GM21526 (cell line): ENCODE results near the gene THSD4.
"Not testable (repeated sequence)": the region's sequence is repeated elsewhere in the genome, so short reads cannot be mapped to it uniquely, and the experiment has no call there.

Experiments
- ATAC-seq: cut with Tn5 transposase; IDR thresholded peaks from one replicate; pipeline ENCODE4 v1.9.1; 2021; ENCODE audit warnings: moderate library complexity; ENCODE audit not compliant: unreplicated experiment, low FRiP score

THSD4 gene

DNA sequence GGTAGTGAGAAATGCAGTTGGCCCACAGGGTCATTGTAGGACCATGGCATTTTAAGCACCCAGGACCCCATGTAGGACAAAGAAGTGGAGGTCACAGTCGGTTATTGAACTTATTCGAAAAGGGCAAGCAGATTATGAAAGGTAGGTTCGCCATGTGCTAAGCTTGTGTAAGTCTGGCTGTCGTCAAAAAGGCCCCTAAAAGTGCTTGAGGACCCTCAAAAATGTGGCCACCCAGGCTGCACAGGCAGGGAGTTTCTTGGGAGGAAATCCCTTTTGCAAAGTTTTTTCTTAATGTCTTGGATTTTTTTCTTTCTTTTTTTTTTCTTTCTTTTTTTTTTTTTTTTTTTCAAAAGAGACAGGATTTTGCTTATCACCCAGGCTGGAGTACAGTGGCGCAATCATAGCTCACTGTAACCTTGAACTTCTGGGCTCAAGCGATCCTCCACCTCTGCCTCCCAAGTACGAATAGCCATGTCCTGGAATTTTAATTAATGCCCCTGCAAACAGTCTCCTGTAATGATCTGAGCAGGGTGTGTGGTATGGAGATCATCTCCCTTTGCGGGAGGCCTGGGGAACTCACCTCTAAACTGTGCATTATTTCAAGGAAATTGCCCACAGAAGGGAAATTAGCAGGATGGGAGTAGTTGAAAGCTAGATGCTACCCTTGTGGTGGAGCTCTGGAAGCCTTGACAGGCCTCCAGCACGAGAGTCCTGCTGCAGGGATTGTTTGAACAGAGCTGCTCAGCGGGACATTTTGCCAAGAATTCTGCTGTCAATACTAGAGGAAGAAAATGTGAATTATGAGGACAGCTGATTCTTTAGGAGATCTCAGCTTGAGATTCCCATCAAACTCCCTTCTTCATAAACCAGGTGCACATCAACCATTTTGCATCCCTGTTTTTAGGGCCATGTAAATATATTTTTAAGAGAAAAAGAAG is 28.4 kb downstream of the THSD4 start:
- ATAC-seq: no peak

DNA sequence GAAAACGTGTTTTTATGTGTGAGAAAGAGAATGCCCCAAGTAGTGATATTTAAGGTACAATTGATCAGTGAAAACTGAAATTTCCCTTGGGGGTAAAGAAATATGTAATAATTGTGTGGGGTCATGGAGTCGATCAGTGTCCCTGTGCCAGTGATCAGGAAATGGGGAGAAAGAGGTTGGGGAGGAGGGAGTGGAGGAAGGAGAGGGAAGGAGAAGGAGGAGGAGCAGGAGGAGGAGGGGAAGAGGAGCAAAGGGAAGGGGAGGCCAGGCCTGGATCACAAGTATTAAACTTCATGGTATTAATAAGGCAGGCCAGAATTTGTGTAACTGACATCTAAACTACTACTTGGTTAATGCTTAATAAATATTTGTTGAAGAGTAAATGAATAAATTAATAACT is 30.4 kb downstream of the THSD4 start:
- no peak for ATAC-seq

DNA sequence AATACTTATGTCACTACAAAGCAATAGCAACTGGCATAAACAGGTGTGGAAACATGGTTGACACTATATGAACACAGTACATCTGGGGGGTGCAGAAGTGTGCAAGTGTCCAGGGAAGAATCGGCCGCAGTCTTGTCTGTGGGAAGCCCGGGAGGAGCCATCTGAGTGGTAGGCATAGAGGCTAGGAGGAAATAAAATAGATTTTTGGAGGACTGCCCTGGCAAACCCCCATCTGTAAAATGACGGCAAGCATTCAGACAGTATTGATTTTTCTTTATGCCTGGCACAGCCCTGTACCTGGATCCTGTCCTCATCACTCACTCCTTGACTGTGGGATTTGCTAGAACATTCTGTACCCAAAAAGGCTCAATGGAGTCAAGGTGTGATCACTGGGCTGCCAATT is 31.3 kb downstream of the THSD4 start:
- ATAC-seq: no peak

DNA sequence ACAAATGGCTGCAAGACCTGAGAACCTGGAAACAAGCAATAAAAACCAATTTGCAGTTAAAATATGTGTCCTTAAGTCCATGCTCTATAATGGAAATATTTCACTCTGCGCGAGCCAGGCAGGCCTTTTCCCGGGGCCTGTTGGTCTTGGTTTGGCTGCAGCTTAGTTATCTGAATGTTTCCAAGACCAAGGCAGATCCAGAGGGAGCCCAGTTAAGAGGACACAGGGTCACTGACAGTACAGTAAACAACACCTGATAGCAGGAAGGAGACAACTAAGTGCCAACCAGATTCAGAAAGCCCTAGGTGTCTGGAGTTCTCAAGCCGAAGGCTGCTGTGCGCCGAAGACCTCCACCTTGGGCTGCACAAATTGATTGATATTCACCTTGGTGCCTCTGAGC is 32.8 kb downstream of the THSD4 start:
- ATAC-seq: no peak

DNA sequence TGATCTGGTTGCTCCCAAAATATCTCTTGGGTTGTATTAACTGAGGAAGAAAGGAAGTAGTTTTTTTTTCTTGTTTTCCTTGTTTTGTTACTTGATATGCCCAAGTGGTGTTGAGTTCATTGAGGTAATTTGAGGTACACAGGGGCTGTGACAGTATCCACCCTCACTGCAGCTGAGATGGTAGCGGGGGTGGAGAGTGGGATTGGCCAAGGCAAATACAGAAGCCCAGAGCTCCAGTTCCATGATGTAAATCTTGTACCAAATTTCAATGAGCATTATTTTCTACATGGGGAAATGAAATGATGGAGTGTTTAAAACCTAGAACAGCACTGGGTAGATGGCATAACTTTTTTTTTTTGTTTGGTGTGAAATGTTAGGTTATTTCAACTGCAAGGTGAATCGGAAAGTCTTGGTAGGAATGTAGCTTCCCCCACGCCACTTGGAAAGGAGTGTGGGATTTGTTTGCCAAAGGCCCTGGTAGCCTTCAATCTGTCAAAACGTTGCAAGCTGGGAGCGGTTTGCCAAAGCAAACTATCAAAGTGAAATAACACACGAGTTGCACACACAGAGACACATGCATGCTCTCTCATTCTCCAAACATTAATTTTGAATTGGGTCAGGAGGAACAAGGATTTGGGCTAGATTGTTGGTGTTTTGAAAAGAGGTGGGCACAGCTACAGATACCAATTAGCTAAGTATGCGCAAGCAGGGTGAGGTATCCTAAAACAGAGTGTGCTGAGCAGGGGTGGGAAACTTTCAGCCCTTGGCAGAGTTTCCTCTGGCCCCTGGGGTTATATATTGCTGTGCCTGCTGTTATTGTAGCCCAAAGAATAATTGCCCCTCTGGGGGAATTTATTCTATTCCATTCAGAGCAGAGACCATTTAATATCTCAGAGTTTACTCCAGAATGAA is 34.6 kb downstream of the THSD4 start:
- no peak for ATAC-seq

DNA sequence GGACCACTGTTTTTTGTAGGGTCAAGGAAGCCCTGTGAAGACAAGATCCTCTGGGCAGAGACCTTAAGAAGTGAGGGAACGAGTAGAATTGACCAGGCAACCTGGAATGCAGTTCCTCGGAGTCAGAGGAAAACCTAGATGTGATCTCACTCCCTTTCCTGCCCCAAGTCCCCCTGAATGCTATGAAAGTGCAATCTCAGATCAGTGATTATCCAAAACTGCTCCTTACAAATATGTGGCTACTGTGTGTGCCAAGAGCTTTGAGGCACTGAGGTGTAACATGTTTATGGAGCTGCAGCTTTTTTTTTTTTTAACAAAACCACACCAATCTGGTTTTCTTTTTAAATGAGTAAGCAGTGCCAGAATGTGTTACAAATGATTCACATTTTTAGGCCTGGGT is 35.8 kb downstream of the THSD4 start:
- ATAC-seq: no peak

DNA sequence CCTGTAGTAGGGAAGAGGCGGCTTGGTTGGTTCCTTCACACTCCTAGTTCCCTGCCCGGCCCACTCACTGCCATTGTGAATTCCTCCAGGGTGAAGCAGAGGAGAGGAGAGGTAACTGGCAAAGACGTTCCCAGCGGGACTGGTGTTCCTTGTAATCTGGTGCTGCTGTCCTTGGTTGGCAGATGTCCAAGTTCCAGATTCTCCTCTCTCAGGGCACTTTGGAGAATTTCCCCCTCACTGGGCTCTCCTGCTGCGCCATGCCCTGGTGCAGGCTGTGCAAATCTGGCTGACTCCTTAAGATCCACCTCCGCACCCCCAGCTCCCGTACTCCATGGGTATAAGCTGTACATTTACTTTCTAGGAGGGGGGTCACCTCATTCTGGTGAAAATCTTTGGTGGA is 37.3 kb downstream of the THSD4 start:
- no peak for ATAC-seq

DNA sequence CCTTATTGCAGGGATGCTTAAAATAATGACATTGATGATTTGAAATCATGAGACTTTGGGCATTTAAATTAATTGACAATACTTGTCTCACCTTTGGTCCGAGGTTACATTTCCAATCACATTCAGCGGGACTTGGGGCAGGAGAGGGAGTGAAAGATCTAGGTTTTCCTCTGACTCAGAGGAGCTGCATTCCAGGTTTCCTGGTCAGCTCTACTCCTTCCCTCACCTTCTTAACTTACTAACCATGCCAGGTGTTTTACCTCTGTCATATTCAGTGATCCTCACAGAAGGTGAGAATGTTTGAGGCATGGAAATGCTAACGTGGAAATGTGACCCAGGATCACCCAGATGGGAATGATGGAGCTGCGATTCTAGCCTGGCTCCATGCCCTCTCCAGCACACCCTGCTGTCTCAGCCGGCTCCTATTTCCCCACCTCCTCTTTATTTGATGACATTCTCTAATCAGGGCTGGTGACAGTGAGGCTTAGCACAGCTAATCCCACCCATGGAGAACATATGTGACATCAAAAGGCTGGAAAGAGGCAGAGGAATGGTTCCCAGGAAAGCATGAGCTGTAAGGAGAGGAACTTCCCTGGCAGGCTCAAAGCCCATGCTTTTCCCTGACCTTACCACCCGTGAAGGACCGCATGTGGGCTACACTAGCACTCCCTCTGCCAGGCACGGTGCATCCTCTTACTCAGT is 38.7 kb downstream of the THSD4 start:
- ATAC-seq: no peak

DNA sequence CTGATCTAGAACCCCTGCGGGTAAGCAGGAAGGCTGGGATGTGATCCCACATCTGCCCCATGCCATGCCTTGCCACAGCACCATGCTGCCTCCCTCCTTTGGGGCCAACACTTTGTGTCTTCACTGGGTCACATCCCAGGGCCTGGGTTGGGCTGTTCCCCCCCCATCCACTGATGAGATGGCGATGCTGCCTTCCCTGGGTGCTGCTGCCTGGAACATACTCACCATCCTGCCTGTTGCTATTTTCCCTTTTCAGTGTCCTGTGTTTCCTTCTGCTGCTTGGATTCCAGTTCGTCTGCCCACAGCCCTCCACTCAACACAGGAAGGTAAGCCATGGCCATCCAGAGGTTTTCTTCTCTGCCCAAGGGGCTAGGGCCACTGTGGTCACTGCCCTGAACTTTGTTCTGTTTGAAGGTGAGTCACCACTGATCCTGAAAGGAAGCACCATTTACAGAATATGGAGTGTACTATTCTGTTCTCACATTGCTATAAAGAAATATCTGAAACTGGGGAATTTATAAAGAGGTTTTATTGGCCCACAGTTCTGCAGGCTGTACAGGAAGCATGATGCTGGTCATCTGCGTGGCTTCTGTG is 39.4 kb downstream of the THSD4 start:
- ATAC-seq: no peak

DNA sequence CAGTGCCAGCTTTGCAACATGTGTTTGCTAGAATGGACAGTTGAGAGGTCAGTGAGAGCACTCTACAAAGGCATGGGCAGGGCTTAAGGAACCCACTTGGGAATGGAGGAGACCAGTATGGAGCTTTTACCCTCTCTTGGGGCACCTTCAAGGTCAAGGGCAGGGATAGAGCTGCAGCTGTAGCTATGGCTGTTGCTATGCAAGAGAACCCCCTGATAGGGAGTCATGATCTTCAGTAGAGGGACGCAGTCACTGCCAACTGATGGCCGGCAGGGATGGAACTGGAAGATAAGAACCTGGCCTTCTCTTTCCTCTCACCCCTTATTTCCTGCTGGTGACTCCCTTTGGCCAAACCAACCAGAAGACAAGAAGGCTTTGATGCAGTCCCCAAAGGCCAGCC is 40.3 kb downstream of the THSD4 start:
- ATAC-seq: no peak

DNA sequence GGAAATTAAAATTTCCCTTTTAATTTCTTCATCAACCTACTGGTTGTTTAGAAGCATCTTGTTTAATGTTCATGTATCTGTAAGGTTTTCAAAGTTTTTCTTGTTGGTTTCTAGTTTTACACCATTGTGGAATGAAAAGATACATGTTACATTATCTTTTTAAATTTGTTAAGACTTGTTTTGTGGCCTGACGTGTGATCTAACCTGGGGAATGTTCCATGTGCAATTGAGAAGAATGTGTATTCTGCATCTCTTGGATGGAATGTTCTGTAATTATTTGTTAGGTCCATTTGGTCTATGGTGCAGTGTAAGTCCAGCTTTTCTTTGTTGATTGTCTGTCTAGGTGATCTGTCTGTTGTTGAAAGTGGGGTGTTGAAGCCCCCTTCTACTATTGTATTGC is 45.7 kb downstream of the THSD4 start:
- no peak for ATAC-seq

DNA sequence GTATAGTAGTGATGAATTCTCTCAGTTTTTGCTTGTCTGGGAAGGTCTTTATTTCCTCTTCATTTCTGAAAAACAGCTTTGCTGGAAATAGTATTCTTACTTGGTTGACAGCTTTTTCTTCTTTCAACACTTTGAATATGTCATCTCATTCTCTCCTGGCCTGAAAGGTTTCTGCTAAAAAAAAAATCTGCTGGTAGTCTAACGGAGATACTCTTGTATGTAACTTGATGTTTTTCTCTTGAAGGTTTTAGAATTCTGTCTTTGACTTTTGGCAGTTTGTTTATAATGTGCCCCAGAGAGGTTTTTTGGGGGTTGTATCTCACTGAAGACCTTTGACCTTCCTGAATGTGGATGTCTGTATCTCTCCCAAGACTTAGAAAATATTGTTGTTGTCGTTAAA is 47.0 kb downstream of the THSD4 start:
- no peak for ATAC-seq

DNA sequence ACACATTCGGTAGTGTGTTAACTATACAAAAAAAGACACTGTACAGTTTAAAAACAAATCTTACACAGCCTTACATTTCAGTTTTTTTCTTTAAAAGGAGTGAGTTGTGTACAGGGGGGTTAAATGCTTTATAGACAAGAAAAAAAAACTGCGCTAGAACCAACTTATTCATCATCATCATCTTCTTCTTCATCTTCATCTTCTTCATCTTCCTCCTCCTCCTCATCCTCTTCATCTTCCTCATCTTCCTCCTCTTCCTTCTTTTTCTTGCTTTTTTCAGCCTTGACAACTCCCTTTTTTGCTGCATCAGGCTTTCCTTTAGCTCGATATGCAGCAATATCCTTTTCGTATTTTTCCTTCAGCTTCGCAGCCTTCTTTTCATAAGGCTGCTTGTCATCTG is 49.3 kb downstream of the THSD4 start:
- not testable (repeated sequence) for ATAC-seq

DNA sequence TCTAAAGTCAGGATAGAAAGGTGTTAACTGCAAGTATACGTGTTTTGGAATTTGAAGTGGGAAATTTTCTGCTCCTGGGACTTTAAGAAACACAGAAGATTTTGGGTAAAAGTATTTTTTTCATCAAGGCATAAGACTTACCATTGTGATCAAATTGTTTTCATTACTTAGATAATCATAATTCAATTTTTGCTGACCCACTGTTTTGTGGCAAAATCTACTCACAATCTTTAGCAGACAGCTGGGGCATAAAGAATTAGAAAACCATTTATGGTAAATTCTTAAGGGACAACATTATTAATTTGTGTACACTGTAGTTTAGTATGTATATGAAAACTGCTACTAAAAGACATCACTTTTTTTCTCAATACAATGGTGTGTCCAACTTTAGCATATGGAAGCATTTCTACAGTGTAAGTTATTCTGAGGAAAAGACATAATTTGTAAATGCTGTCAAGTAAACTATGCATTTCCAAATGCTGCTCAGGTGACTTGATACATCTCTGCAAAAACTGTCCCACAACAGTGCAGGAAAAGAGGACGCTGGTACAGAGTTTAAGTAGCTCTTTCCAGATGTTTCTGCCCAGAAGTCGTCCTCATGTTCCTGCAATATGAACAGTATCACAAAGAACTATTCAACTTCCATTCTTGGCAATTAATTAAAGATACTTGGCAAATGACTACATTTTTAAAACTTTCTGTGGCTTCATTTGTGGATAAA is 52.3 kb downstream of the THSD4 start:
- no peak for ATAC-seq

DNA sequence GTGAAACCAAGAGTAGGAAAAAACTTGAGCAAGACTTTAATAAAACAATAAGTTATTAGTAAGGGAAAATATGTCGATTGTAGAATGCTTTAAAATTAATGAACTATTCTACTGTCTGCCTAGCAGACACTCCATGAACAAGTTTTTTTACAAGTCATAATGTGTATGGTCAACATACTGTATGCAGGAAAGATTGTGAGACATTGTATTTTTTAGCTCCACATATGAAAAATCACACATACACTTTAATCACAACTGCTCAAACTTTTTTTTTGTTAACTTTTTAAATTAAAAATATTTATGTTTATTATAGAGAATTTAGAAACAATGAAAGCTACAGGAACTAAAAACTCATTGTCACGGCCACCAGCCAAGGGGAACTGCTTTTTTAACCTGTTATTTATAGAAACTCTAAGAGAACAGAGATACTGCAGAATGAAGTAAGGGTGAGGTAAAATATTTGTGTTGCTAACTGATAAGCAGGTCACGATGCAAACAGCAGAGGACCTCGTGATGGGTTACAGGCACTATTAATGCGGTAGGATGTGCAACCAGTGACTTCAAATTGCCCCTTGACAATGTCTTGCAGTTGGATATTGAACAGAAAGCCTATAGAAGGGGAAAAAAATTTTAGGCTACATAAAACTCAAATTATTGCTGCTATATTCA is 53.0 kb downstream of the THSD4 start:
- no peak for ATAC-seq

DNA sequence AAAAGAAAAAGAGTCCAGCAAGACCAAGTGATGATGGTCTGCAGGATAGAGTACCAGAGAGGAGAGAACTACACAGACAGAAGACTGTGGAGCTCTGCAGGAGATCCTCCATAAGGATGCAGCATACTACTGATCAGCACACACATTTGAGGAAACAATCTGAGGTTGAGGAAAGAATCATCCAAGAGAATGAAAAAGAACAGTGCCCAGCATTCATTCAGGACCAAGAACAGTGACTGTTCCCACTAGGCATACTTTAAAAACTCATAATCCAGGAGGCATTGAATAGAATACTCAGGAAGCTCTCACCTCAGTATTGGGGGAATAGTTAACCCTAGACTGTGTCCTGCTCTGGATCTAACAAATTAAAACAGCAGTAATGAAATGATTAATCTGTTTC is 54.9 kb downstream of the THSD4 start:
- ATAC-seq: no peak

DNA sequence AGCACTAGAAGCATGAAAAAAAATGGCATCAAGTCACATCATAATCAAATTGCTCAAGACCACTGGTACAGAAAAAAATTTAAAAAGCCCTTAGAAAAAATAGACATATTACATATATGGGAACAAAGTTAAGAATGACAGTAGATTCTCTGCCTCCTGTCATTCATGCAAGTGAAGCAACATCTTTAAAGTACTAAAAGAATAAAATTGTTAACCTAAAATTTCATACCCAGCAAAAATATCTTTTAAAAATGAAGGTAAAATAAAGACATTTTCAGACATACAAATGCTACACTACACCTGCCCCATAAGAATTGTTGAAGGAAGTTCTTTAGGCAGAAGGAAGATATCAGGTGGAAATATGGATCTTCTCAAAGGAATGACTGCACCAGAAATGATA is 55.9 kb downstream of the THSD4 start:
- no peak for ATAC-seq

DNA sequence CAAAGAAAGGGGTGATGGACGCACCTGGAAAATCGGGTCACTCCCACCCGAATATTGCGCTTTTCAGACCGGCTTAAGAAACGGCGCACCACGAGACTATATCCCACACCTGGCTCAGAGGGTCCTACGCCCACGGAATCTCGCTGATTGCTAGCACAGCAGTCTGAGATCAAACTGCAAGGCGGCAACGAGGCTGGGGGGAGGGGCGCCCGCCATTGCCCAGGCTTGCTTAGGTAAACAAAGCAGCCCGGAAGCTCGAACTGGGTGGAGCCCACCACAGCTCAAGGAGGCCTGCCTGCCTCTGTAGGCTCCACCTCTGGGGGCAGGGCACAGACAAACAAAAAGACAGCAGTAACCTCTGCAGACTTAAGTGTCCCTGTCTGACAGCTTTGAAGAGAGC is 59.1 kb downstream of the THSD4 start:
- not testable (repeated sequence) for ATAC-seq
